ENCODE data around the gene KMO. TPM values are rescaled to one million over a fixed set of nuclear protein-coding genes. Genes with fewer than 3 reads are reported as not detected.
A peak's percentile ranks its signal among the peaks of the same experiment; 100 is the strongest.

KMO gene
- total and polyA plus RNA-seq, 4 donors = 1.3 to 4.8 (median 2.3) TPM

DNA sequence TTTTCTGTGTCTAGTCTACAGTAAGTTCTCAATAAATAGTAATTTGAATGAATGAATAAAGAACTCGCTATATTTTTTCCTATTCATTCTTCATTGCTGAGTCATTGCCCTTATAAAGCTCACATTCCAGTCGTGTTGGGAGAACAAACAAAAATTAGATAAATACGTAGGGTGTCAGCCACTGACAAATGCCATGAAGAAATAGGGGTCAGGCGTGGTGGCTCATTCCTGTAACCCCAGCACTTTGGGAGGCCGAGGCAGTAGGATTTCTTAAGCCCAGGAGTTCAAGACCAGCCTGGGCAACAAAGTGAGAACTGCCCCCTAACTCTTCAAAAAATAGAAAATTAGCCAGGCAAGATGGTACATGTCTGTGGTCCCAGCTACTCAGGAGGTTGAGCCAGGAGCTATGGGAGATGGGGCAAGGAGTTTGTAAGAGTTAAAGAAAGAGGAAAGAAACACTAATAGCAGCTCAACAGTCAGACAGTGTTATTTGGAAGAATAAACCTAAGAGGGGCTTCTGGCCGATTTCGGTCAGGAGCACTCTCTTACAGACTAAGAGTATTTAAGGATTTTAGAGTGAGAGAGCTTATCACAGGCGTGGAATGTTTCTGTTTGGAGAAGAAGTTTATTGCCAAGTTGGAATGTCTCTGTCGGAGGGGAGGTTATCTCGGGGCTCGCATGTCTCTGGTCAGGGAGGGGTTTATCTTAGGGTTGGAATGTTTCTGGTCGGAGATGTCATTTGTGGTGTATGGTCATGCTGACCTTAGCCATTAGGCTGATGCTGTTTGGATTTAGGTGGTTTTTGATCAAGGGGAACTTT lies 109.8 kb downstream of the KMO start:
- 42 to 43% methylated on average over 12 of the region's 12 CpGs for WGBS, 2 donors

DNA sequence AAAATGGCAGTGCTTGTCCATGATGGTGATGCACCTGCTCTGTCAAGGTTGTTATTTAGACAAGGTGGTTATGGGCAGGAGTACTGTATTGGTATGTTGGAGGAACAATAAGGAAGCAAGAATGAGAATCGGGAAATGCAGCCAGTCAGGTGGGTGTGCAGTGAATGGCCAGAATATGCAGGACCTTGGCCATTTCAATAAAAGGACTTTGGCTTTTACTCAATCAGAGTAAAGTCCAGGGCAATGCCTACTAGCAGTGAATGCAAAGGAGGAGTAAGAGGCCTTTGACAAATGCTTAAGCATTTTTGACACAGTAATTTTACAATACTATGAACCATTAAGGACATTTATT lies 110.4 kb downstream of the KMO start:
- H3K4me3 ChIP-seq (ENCODE audit: low read length in 2 of 2) = no peak overlapping the region
- intact Hi-C loops (cut with DNase I) = loop anchor here in 1 of 2 donors (5.0 kb wide), 1 partner anchor 105 kb away; no protein-coding TSS in a partner anchor
- 96% methylated on average over 1 of the region's 1 CpG for WGBS, 2 donors
- H3K27me3 ChIP-seq (ENCODE audit: control insufficient read depth in 1 of 2, insufficient read depth in 2 of 2, low read length in 1 of 2) = no peaks in the 10 kb centered on the region
- H3K9me3 ChIP-seq (ENCODE audit: control insufficient read depth, low read length) = no peaks in the 10 kb centered on the region
- H3K4me1 ChIP-seq (ENCODE audit: control insufficient read depth in 1 of 2, insufficient read depth in 2 of 2, low read length in 2 of 2) = no peaks in the 10 kb centered on the region
- DNase-seq (no peak), ATAC-seq (ENCODE audit: low FRiP score) (no peak)
- H3K27ac ChIP-seq (ENCODE audit: low read depth in 1 of 2, low read length in 2 of 2) = no peak overlapping the region
- no peaks in the 10 kb centered on the region for H3K36me3 ChIP-seq (ENCODE audit: control insufficient read depth in 1 of 2, insufficient read depth in 2 of 2, low read length in 1 of 2)

More for the DNA sequence above, 109.8 kb downstream of the KMO start:
- Histone ChIP-seq H3K27ac (ENCODE audit: low read depth in 1 of 2, low read length in 2 of 2) (peak overlapping the region in 1 of 2 donors; percentile 9), H3K4me3 (ENCODE audit: low read length in 2 of 2) (no peak overlapping the region), H3K27me3 (ENCODE audit: control insufficient read depth in 1 of 2, insufficient read depth in 2 of 2, low read length in 1 of 2) (no peaks in the 10 kb centered on the region), H3K4me1 (ENCODE audit: control insufficient read depth in 1 of 2, insufficient read depth in 2 of 2, low read length in 2 of 2) (no peaks in the 10 kb centered on the region), H3K9me3 (ENCODE audit: control insufficient read depth, low read length) (no peaks in the 10 kb centered on the region), H3K36me3 (ENCODE audit: control insufficient read depth in 1 of 2, insufficient read depth in 2 of 2, low read length in 1 of 2) (no peaks in the 10 kb centered on the region)
- DNase-seq = no peak
- intact Hi-C loops (cut with DNase I) = loop anchor here in 1 of 2 donors (5.0 kb wide), 1 partner anchor 105 kb away; no protein-coding TSS in a partner anchor
- ATAC-seq (ENCODE audit: low FRiP score) = no peak

DNA sequence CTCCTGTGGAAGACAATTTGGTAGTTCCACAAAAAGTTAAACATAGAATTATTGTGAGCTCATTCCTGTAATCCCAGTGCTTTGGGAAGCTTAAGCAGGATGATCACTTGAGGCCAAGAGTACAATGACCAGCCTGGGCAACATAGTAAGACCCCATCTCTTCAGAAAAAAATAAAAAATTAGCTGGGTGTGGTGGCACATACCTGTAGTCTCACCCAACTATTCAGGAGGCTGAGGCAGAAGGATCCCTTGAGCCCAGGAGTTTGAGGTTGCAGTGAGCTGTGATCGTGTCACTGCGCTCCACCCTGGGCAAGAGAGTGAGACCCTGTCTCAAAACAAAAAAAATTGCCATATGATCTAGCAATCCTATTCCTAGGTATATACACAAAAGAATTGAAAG lies 112.1 kb downstream of the KMO start:
- WGBS, 2 donors = 99 to 100% methylated on average over 2 of the region's 2 CpGs

DNA sequence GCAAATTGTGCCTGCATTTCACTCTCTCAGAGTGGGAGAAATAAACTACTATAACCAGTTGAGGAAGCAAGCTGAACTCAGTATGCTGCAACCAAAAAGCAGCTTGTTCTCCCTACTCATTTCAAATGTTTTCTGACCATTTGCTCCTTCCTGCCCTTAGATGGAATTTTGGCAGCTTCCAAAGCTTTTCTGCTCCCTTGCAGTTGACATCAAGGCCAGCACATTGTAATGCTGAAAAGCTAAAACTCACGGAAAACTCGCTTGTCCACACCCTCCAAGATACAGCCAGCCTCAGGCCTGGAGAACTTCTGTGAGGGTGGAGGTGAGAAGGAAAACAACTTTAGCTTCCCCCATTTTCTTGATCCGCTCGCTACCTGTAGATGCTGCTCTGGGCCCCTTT lies 113.0 kb downstream of the KMO start:
- WGBS, 2 donors = 46 to 48% methylated on average over 4 of the region's 4 CpGs
- intact Hi-C loops (cut with DNase I) = no loop called here
- no peak for ATAC-seq (ENCODE audit: low FRiP score)

More for the DNA sequence above, 112.1 kb downstream of the KMO start:
- no peaks in the 10 kb centered on the region for H3K4me1 ChIP-seq (ENCODE audit: control insufficient read depth in 1 of 2, insufficient read depth in 2 of 2, low read length in 2 of 2)
- H3K4me3 ChIP-seq (ENCODE audit: low read length in 2 of 2) = no peak overlapping the region
- ATAC-seq (ENCODE audit: low FRiP score) = no peak
- no peaks in the 10 kb centered on the region for H3K9me3 ChIP-seq (ENCODE audit: control insufficient read depth, low read length)
- H3K27me3 ChIP-seq (ENCODE audit: control insufficient read depth in 1 of 2, insufficient read depth in 2 of 2, low read length in 1 of 2) = no peaks in the 10 kb centered on the region
- intact Hi-C loops (cut with DNase I) = loop anchor here in 1 of 2 donors (5.0 kb wide), 1 partner anchor 103 kb away; no protein-coding TSS in a partner anchor
- H3K36me3 ChIP-seq (ENCODE audit: control insufficient read depth in 1 of 2, insufficient read depth in 2 of 2, low read length in 1 of 2) = no peaks in the 10 kb centered on the region
- no peak overlapping the region for H3K27ac ChIP-seq (ENCODE audit: low read depth in 1 of 2, low read length in 2 of 2)
- DNase-seq = no peak

More for the DNA sequence above, 113.0 kb downstream of the KMO start:
- no peak overlapping the region for H3K4me3 ChIP-seq (ENCODE audit: low read length in 2 of 2)
- no peaks in the 10 kb centered on the region for H3K27me3 ChIP-seq (ENCODE audit: control insufficient read depth in 1 of 2, insufficient read depth in 2 of 2, low read length in 1 of 2)
- H3K27ac ChIP-seq (ENCODE audit: low read depth in 1 of 2, low read length in 2 of 2) = no peak overlapping the region
- DNase-seq = no peak
- no peaks in the 10 kb centered on the region for H3K9me3 ChIP-seq (ENCODE audit: control insufficient read depth, low read length)
- no peaks in the 10 kb centered on the region for H3K4me1 ChIP-seq (ENCODE audit: control insufficient read depth in 1 of 2, insufficient read depth in 2 of 2, low read length in 2 of 2)
- no peaks in the 10 kb centered on the region for H3K36me3 ChIP-seq (ENCODE audit: control insufficient read depth in 1 of 2, insufficient read depth in 2 of 2, low read length in 1 of 2)

Other genes with a start within 250 kb of the KMO start
- not detected for gene RGS7, start 175.2 kb upstream of the KMO start, total RNA-seq
- not detected for gene RGS7, start 175.2 kb upstream of the KMO start, polyA plus RNA-seq
- 10 to 100 TPM; 30.3 to 32.3 TPM for gene FH, start 12.6 kb upstream of the KMO start, total RNA-seq
- gene FH, start 12.6 kb upstream of the KMO start, polyA plus RNA-seq = 10 to 100 TPM; 27.9 to 28.4 TPM
- 10 to 100 TPM in 1 of 2 donors, 1 to 10 TPM in 1; 9.9 to 13.3 TPM for gene CHML, start 108.0 kb downstream of the KMO start, total RNA-seq
- gene CHML, start 108.0 kb downstream of the KMO start, polyA plus RNA-seq = 1 to 10 TPM; 2.6 to 3.1 TPM
- 1 to 10 TPM; 5.8 to 6.5 TPM for gene OPN3, start 108.0 kb downstream of the KMO start, total RNA-seq
- gene OPN3, start 108.0 kb downstream of the KMO start, polyA plus RNA-seq = 10 to 100 TPM in 1 of 2 donors, 1 to 10 TPM in 1; 5.3 to 18.2 TPM
- gene WDR64, start 119.9 kb downstream of the KMO start, total RNA-seq = not detected
- gene WDR64, start 119.9 kb downstream of the KMO start, polyA plus RNA-seq = not detected